ENCODE results near the gene CHMP2A.

The CHMP2A gene

DNA sequence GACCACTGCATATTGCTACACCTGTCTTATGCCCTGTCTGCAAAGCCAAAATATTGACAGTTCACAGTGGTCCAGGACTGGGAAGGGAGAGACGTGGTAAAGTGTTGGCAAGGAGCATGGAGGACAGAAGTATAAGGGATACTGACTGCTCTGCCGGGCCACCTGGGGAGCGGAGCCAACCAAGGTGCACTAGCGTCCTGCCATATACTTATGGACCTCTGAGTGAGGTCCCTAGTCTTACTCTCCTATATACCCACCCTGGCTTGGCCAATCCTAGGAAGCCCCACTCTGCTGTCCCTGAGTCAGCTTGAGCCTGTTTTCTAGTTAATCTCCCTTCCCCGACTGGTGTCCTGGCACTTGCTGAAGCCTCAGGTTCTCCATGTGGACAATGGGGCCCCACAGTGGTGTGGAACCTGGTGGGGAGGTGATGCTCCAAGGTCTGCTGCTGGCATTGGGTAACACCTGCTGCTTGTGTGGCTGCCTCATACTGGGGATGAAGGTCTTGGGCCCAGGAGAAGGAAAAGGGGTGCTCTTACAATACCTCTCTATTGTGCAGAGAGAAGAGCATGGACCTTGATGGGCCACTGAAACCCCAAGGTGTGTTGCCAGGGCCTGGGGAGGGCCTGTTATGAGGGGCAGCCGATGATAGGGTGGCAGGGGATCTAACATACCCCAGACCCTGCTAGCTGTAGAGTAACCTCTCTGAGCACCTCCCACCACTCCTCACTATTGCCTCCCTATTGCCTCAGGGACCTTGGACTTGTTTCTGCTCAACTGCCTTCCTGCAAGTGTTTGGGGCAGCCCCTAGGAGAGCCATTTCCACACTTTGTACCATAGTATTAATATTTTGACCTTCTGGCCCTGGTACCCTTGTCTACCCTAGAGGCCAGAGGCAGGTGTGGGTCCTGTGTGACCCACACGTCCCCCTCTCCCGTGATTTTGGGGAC is 17.8 kb downstream of the CHMP2A start:
- DNase-seq: no peak

DNA sequence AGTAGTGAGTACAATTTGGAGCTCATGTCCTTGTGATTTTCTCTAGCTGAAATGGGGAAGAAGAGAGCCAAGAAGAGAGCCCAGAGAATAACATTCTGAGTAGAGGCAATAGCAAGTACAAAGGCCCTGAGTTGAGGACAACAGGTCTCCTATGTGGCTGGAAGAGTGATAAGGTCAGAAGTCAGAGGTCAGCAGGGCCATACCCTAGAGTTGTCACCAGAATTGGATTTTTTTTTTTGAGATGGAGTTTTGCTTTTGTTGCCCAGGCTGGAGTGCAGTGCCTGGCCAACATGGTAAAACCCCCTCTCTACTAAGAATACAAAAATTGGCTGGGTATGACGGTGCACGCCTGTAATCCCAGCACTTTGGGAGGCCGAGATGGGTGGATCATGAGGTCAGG is 19.0 kb downstream of the CHMP2A start:
- DNase-seq: no peak

DNA sequence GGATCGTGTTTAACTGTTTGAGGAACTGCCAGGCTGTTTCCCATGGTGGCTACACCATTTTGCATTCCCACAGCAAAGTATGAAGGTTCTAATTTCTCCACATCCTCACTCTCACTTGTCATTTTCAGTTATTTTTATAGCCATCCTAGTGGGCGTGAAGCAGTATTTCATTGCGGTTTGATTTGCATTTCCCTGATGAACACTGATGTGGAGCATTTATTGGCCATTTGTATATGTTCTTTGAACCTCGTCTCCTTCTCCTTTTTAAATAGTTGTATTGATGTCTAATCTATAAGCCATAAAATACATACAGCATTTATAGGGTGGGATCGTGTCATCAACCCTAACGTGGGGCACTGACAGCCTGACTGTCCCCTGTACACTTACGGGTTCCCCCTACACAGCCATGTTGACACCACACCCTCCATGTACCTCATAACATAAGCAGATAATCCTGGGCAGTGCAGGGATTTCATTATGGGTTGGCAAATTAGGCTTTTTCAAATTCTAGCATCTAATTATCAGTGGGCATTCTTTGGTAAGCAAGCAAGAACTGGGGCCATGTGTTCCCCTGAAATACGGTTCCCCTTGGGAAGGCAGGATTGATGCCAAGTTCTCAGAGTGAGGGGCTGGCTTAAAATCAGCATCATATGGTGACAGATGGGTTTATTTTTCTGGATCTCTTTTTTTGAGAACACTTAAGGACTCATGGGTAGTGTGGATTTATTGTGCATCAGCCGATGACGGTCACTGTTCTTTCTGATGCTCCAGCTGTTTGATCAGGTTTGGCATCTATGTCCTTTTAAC is 23.7 kb downstream of the CHMP2A start:
- DNase-seq: no peak

DNA sequence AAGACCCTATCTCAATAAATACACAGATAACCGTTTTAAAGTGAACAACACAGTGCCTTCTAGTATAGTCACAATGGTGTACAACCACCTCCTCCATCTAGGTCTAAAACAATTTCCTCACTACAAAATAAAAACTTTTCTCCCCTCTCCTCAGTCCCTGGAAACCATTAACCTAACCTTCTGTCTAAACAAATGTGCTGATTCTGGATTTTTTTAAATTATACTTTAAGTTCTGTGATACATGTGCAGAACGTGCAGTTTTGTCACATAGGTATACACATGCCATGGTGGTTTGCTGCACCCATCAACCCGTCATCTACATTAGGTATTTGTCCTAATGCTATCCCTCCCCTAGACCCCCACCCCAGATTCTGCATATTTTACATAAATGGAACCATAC is 25.5 kb downstream of the CHMP2A start:
- no peak for DNase-seq

- DNase-seq: no peak
These were observed 32.2 kb downstream of the CHMP2A start for GRCh38 chr19:58522709-58523108.

DNA sequence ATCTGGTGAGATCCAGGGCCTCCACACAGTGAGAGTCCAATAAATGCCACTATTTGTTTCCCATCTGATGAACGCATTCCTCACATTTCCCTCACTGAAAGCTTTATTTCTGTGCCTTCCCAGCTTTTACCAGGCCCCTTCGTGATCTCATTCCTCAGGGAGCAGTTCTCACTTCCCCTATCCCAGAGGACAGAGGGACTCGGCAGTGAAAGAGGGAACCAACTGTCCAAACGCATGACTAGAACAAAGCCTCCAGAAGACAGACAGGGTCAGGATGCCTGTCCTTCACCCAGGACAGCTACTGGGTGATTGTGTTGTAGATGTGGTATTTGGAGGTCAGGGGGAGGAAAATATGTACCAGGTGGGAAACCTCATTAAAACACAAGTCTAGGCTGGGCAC is 33.3 kb downstream of the CHMP2A start:
- no peak for DNase-seq

GRCh38 chr19:58520257-58520599 is 34.7 kb downstream of the CHMP2A start:
- DNase-seq: no peak

GRCh38 chr19:58519355-58520256 is 35.3 kb downstream of the CHMP2A start, which contains the start of gene ZBTB45:
Gene ZBTB45 (minus strand): TSS chr19:58519810. CDS start chr19:58517673, 2,137 bp downstream.
- peak; percentile 79 to 91 for DNase-seq

DNA sequence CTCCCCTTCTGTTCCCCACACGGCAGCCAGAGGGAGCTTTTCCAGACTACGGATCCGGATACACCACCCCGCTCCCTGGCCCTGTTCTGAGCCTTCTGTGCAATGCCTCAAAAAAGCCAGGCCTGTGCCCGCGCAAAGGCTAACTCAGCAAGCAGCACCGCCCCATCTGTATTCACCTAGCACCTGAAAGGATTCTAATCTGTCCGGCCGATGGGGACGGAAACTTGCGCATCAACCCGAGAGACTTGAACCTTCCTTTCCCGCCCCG is 35.9 kb downstream of the CHMP2A start:
- DNase-seq: peak in 1 of 2 experiments; percentile 58

GRCh38 chr19:58518256-58519086 is 36.4 kb downstream of the CHMP2A start:
- no peak for DNase-seq

DNA sequence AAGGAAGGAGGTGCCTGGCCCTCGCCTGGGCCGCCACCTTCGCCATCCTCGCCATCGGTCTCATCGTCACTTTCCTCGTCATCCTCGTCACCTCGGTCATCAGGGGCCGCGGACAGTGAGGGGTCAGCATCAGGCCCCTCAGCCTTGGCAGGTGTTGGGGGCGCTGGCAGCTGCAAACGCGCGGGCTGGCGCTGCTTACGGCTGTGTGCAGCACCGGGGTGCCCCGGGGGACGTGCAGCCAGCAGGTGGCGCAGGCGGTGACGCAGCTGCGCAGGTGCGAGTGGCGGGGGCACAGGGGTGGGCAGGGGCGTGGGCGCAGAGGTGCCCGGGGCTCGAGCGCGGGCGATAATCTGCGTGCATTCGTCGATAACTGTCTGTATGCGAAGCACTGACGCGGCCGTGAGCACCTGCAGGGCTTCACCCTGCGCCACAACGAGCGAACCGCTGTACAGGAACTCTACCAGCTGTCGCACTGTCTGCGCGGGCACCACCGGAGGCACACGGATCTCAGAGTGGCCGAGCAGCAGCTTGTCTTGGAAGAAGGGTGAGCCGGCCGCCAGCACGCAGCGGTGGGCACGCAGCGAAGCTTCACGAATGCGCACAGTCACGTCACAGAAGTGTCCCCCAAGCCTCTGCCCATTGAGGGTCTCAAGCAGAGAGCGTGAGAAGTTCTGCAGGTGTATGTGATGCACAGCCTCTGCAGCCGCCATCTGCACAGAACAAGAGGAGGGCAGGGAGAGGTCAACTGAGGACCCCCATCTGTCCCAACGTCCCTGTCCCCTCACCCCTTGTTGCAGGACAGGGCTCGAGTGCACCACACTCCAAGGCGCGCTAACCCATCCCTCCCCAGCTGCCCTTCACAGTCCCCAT is 37.7 kb downstream of the CHMP2A start:
- no peak for DNase-seq

GRCh38 chr19:58516246-58516836 is 38.6 kb downstream of the CHMP2A start:
- no peak for DNase-seq

GRCh38 chr19:58515259-58515658 is 39.6 kb downstream of the CHMP2A start:
- no peak for DNase-seq

DNA sequence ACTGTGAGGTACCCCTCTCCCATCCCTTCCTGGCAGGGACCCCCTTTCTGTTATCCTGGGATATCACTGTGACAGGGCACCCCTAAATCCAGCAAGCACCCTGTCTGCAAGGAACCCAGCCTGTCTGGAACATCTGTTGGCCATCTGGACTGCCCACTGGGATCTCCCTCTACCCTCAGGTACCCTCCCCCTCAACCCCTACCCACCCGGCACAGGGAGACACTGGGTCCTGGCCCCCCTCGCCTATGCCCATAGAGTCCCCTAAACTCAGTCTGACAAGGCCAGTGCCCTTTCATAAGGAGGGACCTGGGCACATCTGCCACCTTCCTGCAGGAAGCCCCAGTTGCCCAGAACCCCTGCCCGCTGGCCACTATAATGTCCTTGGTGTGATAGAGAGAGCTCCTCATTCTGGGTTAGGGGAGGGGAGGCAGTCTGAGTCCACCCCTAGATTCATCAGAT is 40.3 kb downstream of the CHMP2A start:
- no peak for DNase-seq

DNA sequence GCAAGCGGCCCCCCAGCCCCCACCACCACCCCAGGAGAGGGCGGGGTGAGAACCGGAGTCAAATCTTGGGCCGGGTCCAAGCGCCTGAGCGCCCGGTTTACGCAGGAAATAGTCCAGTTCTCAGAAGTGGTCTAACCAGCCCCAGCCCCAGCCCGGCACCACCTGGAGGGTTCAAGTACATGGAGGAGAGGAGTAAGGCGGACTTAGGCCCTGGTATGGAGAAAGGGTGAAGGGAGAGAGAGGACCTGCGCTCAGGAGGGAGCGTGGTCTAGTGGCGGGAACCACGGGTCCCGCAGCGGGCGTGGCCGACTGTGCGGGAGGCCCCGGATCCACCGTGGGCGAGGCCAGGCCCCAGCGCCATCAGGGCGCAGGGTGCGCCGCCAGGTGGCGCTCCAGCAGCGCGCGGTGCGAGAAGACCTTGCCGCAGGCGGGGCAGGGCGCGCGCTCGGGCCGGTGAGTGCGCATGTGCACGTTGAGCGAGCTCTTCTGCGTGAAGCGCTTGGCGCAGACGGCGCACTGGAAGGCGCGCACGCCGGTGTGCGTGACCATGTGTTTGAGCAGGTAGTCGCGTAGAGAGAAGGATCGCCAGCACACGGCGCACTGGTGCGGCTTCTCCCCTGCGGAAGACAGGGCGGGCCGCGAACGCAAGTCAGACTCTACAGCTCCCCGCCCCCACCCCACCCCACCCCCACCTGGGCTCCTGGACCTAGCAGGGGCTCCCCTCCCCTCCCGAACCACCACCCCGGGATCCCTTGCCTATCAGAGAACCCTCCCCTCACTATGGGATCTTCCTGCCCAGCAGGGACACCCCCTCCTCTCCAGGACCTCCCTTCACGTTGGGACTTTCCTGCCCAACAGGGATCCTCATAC is 41.0 kb downstream of the CHMP2A start:
- peak; percentile 45 to 57 for DNase-seq

- DNase-seq: no peak
These were observed 41.7 kb downstream of the CHMP2A start for GRCh38 chr19:58513213-58513693.

DNA sequence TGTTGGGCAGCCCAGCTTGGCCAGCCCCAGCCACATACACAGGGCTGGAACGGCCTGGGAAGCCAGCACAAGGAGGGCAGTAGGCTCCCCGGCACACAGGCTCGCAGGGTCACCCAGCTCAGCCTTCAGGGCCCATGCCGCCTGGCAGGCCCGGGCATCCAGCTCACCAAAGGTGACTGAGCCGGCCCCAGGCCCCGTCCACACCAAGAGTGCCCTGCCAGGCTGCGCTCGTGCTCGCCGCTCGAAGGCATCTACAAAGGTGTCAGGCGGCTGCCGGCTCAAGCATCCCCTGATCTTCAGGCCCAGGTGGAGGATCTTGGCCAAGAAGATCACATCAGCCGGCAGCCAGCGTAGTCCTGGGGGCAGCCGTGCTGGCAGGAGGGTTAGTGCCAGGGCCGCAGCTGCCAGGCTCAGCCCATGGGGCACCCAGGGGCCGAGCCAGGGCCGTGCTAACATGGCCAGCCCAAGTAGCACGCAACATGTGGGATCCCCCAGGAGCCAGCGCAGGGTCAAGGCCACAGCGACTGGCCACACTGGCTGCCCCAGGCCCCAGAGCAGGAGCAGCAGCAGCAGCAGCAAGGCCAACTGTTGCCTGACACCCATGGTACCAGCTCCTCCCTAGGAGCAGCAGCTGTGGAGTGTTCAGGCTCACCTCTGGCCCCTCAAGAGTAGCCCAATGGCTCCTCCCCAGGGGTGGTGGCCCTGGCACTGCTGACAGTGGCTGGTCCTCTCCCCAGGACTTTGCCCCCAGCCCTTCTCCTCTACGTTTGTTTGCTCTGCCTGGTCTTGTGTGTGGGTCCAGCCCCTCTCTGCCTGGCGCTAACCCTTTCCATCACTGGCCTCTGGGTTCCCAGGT is 43.3 kb downstream of the CHMP2A start, which contains the start of gene SLC27A5:
SLC27A5 (minus strand) TSS at position 640 of the 856 bp plus-strand sequence; CDS start at position 603, 37 bp downstream.
- DNase-seq: no peak
